Liver (tissue), 9 donors: ENCODE data around the gene GDI1. TPM values are rescaled to one million over a fixed set of nuclear protein-coding genes. Genes with fewer than 3 reads are reported as not detected.

Source experiments
- DNase-seq: peaks from one replicate; pipeline ENCODE4 v3.0.0-alpha.2; 2017; ENCODE audit warnings: low spot score
- H3K27ac ChIP-seq, 2 donors: one replicate each; pipeline ENCODE4 v1.7.0; 2013; ENCODE audit warnings: inconsistent platforms in 2 of 2, low read length in 2 of 2, control low read depth in 1 of 2, low read depth in 1 of 2, mild to moderate bottlenecking in 1 of 2
- H3K27me3 ChIP-seq, 4 donors: one replicate each; pipeline versions ENCODE4 v1.6.1 to v1.7.0; 2013; ENCODE audit warnings: low read length in 3 of 4, inconsistent platforms in 1 of 4, mild to moderate bottlenecking in 1 of 4, moderate library complexity in 1 of 4; ENCODE audit not compliant: control insufficient read depth in 4 of 4, insufficient read depth in 4 of 4
- H3K36me3 ChIP-seq, 4 donors: one replicate each; pipeline versions ENCODE4 v1.6.1 to v1.7.0; 2013; ENCODE audit warnings: low read length in 3 of 4, mild to moderate bottlenecking in 3 of 4, low read depth in 1 of 4, moderate library complexity in 1 of 4; ENCODE audit not compliant: control insufficient read depth in 4 of 4, insufficient read depth in 3 of 4
- H3K4me1 ChIP-seq, 4 donors: one replicate each; pipeline versions ENCODE4 v1.6.1 to v1.7.0; 2013; ENCODE audit warnings: low read length in 3 of 4, mild to moderate bottlenecking in 3 of 4, moderate library complexity in 1 of 4; ENCODE audit not compliant: control insufficient read depth in 4 of 4, insufficient read depth in 4 of 4
- H3K4me3 ChIP-seq, 3 donors: one replicate each; pipeline versions ENCODE4 v1.6.1 to v1.7.0; 2013; ENCODE audit warnings: low read length in 3 of 3, control low read depth in 1 of 3, low read depth in 1 of 3, mild to moderate bottlenecking in 1 of 3
- H3K9ac ChIP-seq, 2 donors: one replicate each; pipeline ENCODE4 v1.7.0; 2013; ENCODE audit warnings: low read length in 2 of 2, mild to moderate bottlenecking in 2 of 2, moderate library complexity in 2 of 2, control low read depth in 1 of 2, low read depth in 1 of 2
- H3K9me3 ChIP-seq, 4 donors: one replicate each; pipeline versions ENCODE4 v1.6.1 to v1.7.0; 2013; ENCODE audit warnings: low read length in 3 of 4; ENCODE audit not compliant: control insufficient read depth in 4 of 4
- ATF3 ChIP-seq: IDR thresholded peaks from 2 replicates; pipeline ENCODE4 v1.6.1; 2016; ENCODE audit warnings: antibody characterized with exemption
- CTCF ChIP-seq: fragments of 150-350 bp; IDR thresholded peaks from 2 replicates; pipeline ENCODE4 v1.5.1; 2017; ENCODE audit warnings: improper control_type of control experiment, low read depth, low read length; ENCODE audit not compliant: missing input control
- EGR1 ChIP-seq, 2 donors: IDR thresholded peaks; 2 replicates each; pipeline ENCODE4 v1.6.1; 2016 to 2018; ENCODE audit warnings: antibody characterized with exemption in 2 of 2, low read depth in 2 of 2
- FOXA1 ChIP-seq: IDR thresholded peaks from 2 replicates; pipeline ENCODE4 v1.6.1; 2016; ENCODE audit warnings: antibody characterized with exemption
- FOXA2 ChIP-seq: IDR thresholded peaks from 2 replicates; pipeline ENCODE4 v1.6.1; 2016; ENCODE audit warnings: antibody characterized with exemption
- GABPA ChIP-seq, 2 donors: IDR thresholded peaks in 1 of 2; conservative IDR thresholded peaks in 1 of 2; 2 replicates each; pipeline ENCODE4 v1.6.1; 2016; ENCODE audit warnings: antibody characterized with exemption in 2 of 2, mild to moderate bottlenecking in 1 of 2, moderate library complexity in 1 of 2
- HNF4A ChIP-seq, 2 donors: conservative IDR thresholded peaks; 2 replicates each; pipeline ENCODE4 v1.6.1; 2016; ENCODE audit warnings: antibody characterized with exemption in 2 of 2, mild to moderate bottlenecking in 2 of 2
- HNF4G ChIP-seq: IDR thresholded peaks from 2 replicates; pipeline ENCODE4 v1.6.1; 2016; ENCODE audit warnings: antibody characterized with exemption
- JUND ChIP-seq, 2 donors: IDR thresholded peaks; 2 replicates each; pipeline ENCODE4 v1.6.1; 2016; ENCODE audit warnings: antibody characterized with exemption in 2 of 2
- MAX ChIP-seq: IDR thresholded peaks from 2 replicates; pipeline ENCODE4 v1.6.1; 2016; ENCODE audit warnings: antibody characterized with exemption
- NR2F2 ChIP-seq: IDR thresholded peaks from 2 replicates; pipeline ENCODE4 v1.6.1; 2016; ENCODE audit warnings: antibody characterized with exemption
- RAD21 ChIP-seq, 2 donors: IDR thresholded peaks; 2 replicates each; pipeline ENCODE4 v1.6.1; 2016; ENCODE audit warnings: antibody characterized with exemption in 2 of 2, mild to moderate bottlenecking in 2 of 2
- REST ChIP-seq: IDR thresholded peaks from 2 replicates; pipeline ENCODE4 v1.6.1; 2016; ENCODE audit warnings: antibody characterized with exemption, mild to moderate bottlenecking
- RXRA ChIP-seq, 2 donors: IDR thresholded peaks; 2 replicates each; pipeline ENCODE4 v1.6.1; 2017 to 2018; ENCODE audit warnings: antibody characterized with exemption in 2 of 2, mild to moderate bottlenecking in 1 of 2
- TAF1 ChIP-seq: conservative IDR thresholded peaks from 2 replicates; pipeline ENCODE4 v1.6.1; 2016; ENCODE audit warnings: antibody characterized with exemption, mild to moderate bottlenecking
- YY1 ChIP-seq: IDR thresholded peaks from 2 replicates; pipeline ENCODE4 v1.6.1; 2016; ENCODE audit warnings: antibody characterized with exemption, mild to moderate bottlenecking
- ZBTB33 ChIP-seq: IDR thresholded peaks from 2 replicates; pipeline ENCODE4 v1.6.1; 2016; ENCODE audit warnings: antibody characterized with exemption
- WGBS: extraction: QIAGEN DNeasy Blood & Tissue Kit; methylation state at CpG from one replicate; pipeline ENCODE4 v1.1.7; 2013; 5-methylcytosine and 5-hydroxymethylcytosine counted together
- polyA plus RNA-seq, 2 donors: library from polyadenylated mRNA; stranded (reverse) in 1 of 2; unstranded in 1 of 2; fragments of 200-250 nt in 1 of 2; fragments of >200 nt in 1 of 2; fragmentation: Nextera tagmentation in 1 of 2; extraction: Ambion mirVana in 1 of 2; gene quantifications; one replicate each; pipeline versions ENCODE4 v1.2.1 to v1.2.3, GENCODE V29; 2013 to 2015
- total RNA-seq, 2 donors: library from RNA; depleted of rRNA; stranded (reverse); fragments of >200 nt; gene quantifications; one replicate each; pipeline ENCODE4 v1.2.3, GENCODE V29; 2014
- donor health status: healthy.
- donor health status: healthy.
- donor health status: healthy.
- donor health status: healthy.
- donor health status: healthy.

The GDI1 gene
- total and polyA plus RNA-seq, 4 donors: 12.8 to 35.6 (median 20.5) TPM

GRCh38 chrX:154434394-154435168, 2.4 kb upstream of the GDI1 start:
- Histone ChIP-seq H3K9ac (no peak overlapping the region), H3K36me3 (peaks cover 3 to 10% (median 5%) of the 10 kb centered on the region in 4 donors), H3K4me1 (peaks cover 6 to 24% (median 11%) of the 10 kb centered on the region in 4 donors), H3K4me3 (no peak overlapping the region), H3K27me3 (no peaks in the 10 kb centered on the region), H3K27ac (no peak overlapping the region), H3K9me3 (no peaks in the 10 kb centered on the region)
- 96% methylated on average over 7 of the region's 7 CpGs for WGBS
- DNase-seq: no peak
- TF ChIP-seq YY1: no peak
- no peak for TF ChIP-seq REST
- no peak for TF ChIP-seq RAD21 (IDR thresholded peaks at IDR 0.05)
- no peak for TF ChIP-seq HNF4A (conservative IDR thresholded peaks at IDR 0.05)
- TF ChIP-seq ATF3: no peak
- TF ChIP-seq MAX: no peak
- no peak for TF ChIP-seq CTCF
- TF ChIP-seq NR2F2: no peak
- no peak for TF ChIP-seq RXRA (IDR thresholded peaks at IDR 0.05)
- TF ChIP-seq HNF4G: no peak
- no peak for TF ChIP-seq JUND (IDR thresholded peaks at IDR 0.05)
- TF ChIP-seq FOXA2: no peak
- TF ChIP-seq GABPA (IDR thresholded peaks at IDR 0.05 in 1 of 2, conservative IDR thresholded peaks at IDR 0.05 in 1 of 2): no peak
- TF ChIP-seq TAF1: no peak
- TF ChIP-seq FOXA1: no peak
- TF ChIP-seq EGR1 (IDR thresholded peaks at IDR 0.05; ENCODE audit: low read depth in 2 of 2): no peak
- TF ChIP-seq ZBTB33: no peak
